HG02852 (cell line): ENCODE data around the gene SEC31B.

Source experiments
- ATAC-seq: cut with Tn5 transposase; IDR thresholded peaks from one replicate; pipeline ENCODE4 v1.9.1; 2021; ENCODE audit warnings: mild to moderate bottlenecking, moderate library complexity; ENCODE audit not compliant: unreplicated experiment

The SEC31B gene

DNA sequence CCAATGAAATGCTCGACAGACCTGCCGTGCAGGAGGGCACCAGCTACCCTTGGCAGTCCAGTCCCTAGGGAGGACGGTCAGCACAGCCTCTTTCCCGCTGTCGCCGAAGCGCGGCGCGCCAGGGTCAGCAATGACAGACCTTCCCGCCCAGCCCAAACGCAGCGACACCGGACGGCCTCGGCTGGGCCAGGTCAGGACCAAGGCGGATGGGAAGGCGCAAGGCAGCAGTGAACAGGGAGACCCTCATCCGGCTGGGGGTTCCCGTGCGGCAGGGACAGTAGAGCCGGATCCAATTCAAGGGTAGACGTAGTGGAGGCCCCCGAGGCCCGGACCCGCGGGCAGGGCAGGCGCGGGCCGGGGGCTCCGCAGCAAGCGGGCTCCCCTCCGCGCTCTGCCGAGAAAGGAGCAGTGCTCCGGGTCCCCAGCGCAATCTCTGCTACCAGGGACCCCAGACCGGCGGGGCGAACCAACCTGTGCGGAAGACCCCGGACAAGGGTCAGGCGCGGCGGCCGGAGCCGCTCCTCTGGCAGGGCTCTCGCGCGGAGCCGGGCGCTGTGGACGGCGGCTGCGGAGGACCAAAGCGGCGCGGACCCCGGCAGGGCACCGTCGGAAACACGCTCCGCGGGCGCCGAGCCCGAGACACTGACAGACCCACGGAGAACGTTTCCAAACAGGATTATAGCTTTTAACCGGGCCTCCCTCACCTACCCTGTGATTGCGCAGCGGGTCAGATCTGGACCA is at the start of gene SEC31B:
SEC31B (minus strand) TSS at position 551 of the 741 bp plus-strand sequence. CDS start 2,909 bp downstream, outside the sequence.
- no peak for ATAC-seq

GRCh38 chr10:100568912-100569311 is 49.3 kb upstream of the SEC31B start:
- ATAC-seq, result no peak

DNA sequence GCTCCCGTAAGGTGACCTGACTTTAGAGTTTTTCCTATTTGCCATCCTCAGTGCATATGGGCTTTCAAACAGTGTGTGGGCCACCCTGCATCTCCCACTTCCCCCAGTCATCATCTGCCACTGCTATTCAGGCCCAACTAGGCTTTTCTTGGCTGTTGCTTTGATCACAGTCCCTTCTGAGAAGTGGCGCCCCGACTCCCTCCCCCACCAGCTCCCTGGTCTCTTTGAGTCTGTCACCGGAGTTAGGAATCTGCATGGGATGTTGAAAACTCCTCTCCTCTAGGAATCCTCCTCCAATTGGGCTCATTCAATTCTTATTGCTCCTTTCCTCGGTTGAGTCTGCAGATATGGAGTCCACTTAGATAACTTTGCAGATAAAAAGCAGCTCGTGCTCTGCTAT is 48.2 kb upstream of the SEC31B start:
- no peak for ATAC-seq

DNA sequence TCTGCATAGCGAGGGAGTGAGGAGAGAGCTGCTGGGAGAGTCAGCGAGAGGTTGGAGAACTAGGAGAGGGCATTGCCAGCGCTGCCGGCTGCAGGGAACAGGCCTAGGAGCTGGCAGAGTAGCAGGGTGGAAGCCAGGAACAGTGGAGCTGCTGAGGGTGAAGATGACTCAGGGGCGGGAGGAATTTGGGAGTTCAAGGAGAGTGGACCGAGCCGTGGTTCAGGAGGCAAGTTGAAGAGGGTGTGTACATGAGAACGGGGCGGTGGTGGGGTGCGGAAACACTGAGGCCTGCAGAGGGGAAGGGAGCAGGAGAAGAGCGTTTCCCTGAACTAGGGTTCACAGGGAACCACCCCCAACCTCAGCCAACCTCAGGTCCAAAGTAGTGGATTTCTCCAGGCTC is 47.6 kb upstream of the SEC31B start:
- ATAC-seq, result no peak

DNA sequence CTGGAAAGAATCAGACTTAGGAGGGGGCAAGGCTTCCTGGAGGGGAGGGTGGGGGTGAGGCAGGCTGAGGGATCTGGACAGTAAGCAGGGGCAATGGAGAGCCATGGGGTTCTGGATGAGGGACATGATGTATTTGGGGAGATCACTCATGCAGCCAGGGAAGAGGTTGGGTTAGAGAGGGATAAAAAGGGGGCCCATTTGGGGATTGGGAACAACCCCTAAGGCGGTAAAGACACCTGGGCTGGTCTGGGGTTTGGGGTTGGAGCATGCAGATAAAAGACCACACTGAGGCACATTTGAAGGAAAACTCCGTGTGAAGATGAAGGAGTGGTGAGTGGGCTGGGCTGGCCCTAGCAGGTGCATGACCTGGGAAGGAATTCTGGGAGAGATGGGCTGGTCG is 46.9 kb upstream of the SEC31B start:
- ATAC-seq, result no peak

- ATAC-seq, result no peak
Measured at GRCh38 chr10:100565206-100565985, 45.7 kb upstream of the SEC31B start.

DNA sequence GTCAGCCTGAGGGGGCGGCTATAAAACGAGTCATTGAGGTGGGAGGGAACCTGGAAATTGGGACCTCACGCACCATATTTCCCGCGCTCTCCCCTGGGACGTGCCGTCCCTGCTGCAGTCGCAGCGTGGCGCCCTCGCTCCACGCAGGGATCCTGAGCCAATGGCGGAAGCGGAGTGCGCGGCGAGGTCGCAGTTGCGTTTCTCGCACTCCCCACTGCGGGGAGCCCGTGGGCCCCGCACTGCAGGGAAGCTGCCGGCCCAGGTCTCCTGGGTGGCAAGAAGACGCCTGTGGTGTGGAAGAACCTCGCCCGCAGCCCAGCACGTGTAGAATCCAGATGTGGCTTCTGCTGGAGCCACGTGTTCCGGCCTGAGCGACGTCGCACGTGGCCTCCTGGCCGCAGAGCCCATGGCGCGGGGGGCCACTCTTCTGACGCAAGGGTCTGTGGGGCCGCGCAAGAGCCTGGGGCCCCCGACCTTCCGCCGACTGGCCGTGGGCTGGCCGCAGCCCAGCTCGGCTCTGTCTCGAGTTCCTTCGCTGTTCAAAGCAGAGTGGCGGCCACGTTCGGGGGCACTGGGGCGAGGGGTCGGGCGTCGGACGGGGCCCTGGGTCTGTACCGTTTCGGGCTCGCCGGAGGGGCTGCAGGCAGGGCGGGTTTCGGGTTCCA is 42.5 kb upstream of the SEC31B start:
- peak; percentile 74 for ATAC-seq

DNA sequence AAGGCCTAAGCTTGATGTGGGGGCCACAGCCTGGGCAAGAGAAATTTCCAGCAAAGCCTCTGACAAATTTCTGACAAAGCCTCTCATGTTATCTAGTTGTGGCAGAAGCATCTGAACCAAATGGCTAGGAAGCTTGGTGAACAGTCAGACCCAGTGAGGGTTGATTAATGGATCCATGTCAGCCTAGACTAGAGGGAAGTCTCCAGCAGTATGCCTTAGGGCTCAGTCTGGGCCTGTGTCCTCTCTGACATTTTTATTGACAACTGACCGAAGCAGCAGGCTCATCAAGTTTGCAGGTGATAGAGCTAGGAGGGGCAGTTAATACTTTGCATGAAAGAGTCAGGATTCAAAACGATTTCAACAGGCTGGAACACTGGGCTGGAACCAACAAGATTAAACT is 41.3 kb upstream of the SEC31B start:
- ATAC-seq, result no peak

DNA sequence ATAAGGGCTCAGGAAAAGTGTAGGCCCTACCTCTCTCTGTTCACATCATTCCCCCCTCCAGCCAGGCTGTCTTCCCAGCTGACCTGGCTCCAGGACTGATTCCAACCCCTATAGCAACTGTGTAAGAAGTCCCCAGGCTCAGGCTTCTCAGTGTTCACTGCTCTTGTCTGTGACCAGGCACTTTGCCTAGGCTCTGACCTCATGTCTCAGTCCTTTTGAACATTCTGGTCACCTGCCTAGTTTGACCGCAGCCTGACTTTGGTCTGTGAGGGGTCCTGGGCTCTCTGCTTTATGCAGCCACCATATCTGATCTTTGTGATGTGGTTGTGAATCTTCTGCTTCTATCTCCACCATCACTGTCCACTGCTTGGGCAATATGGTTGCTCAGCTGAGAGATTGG is 40.6 kb upstream of the SEC31B start:
- no peak for ATAC-seq

DNA sequence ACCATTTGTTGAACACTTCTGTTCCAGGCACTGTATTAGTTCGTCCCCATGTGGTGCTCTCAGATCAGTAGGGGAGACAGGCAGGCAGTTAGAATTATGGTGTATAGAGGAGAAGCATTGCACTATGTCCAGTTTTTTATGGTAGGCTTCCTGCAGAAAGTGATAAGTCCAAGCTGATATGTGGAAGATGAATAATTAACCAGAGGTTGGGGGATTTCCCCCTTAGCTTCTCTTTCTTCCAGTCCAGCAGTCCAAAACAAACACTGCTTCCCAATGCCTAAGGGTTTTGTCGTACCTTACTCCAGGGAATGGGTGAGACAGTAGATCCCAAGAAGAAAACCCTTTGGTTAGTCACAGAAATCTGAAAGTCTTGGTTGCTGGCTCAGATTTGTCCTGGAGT is 35.2 kb upstream of the SEC31B start:
- no peak for ATAC-seq

- ATAC-seq, result no peak
Measured at GRCh38 chr10:100553929-100554328, 34.3 kb upstream of the SEC31B start.

DNA sequence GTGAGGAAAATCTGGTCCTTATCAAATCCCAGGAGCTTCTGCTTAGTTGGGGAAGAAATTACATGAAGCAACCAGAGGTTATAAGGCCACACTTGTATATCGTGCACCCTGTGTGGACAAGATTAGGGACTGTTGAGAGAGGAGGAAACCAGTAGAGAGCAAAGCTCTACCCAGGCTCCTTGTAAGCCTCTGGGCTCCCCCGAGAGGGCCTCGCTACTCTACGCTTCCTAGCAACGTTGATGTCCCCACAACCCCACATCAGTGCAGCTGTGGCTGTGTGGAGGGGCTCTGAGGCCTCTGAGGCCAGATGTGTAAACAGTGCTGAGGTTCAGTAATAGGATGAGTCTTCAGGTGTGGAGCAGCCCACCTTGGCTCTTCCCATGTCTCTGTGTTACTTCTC is 32.1 kb upstream of the SEC31B start:
- no peak for ATAC-seq

- no peak for ATAC-seq
Measured at GRCh38 chr10:100551196-100551595, 31.5 kb upstream of the SEC31B start.

GRCh38 chr10:100544950-100545349 is 25.3 kb upstream of the SEC31B start:
- ATAC-seq, result no peak

- no peak for ATAC-seq
Measured at GRCh38 chr10:100537475-100537874, 17.8 kb upstream of the SEC31B start.

DNA sequence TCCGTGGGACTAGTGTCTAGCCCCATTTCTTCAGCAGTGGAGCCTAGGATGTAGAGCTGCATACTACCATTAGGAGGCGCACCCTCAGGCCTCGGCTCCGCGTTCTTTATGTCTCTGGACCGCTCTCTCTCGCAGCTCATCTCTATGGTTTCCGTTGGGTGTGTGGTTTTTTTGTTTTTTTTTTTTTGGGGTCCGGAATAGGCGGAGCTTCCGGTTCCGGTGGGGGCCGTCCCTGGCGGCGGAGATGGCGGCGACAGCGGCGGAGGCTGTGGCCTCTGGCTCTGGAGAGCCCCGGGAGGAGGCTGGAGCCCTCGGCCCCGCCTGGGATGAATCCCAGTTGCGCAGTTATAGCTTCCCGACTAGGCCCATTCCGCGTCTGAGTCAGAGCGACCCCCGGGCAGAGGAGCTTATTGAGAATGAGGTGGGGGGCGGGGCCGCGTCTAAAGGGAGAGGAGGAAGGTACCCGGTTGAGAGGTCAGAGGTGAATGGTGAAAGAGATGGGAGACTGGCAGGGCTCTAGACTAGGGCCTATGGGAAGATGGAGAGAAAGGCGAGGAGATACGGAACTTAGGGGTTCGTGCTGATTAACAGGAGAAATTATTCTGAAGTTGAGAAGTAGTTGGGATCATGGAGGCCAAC is 16.2 kb upstream of the SEC31B start, which contains the start of gene HIF1AN:
HIF1AN (plus strand) TSS at position 229 of the 639 bp plus-strand sequence; CDS start at position 245, 16 bp downstream.
- ATAC-seq, result peak; percentile 94

GRCh38 chr10:100535338-100535714 is 15.7 kb upstream of the SEC31B start:
- no peak for ATAC-seq

- no peak for ATAC-seq
Measured at GRCh38 chr10:100534726-100535125, 15.1 kb upstream of the SEC31B start.

- ATAC-seq, result no peak
Measured at GRCh38 chr10:100531761-100532160, 12.1 kb upstream of the SEC31B start.

- ATAC-seq, result peak; percentile 71
Measured at GRCh38 chr10:100529475-100530298, 10.0 kb upstream of the SEC31B start, which contains the start of gene NDUFB8. Gene NDUFB8 (minus strand): TSS chr10:100529871. CDS start chr10:100529851, 20 bp downstream.
